Thoracic aorta (tissue), 2 donors: Measurements from ENCODE around the gene SZT2. TPM values are rescaled to one million over a fixed set of nuclear protein-coding genes. Genes with fewer than 3 reads are reported as not detected.
"Not testable (repeated sequence)": the region's sequence is repeated elsewhere in the genome, so short reads cannot be mapped to it uniquely, and the experiment has no call there.

ENCODE experiments used
- ATAC-seq: fragments of 150-250 bp; one replicate; pipeline ENCODE4 v1.8.0; 2017; ENCODE audit warnings: low read depth; ENCODE audit not compliant: insufficient number of reproducible peaks, low FRiP score
- DNase-seq: peaks from one replicate; pipeline ENCODE4 v3.0.0-alpha.2; 2020; ENCODE audit warnings: low spot score
- H3K27ac ChIP-seq, 2 donors: fragments of 200-600 bp; sonication (generic); 1 replicate in 1 of 2; 2 replicates in 1 of 2; pipeline ENCODE4 v1.5.1; 2016; ENCODE audit warnings: mild to moderate bottlenecking in 2 of 2, moderate library complexity in 2 of 2
- H3K27me3 ChIP-seq: fragments of 200-600 bp; sonication (generic); replicated peaks from 2 replicates; pipeline ENCODE4 v1.6.0; 2016; ENCODE audit warnings: mild to moderate bottlenecking; ENCODE audit not compliant: insufficient read depth
- H3K36me3 ChIP-seq: fragments of 200-600 bp; sonication (generic); one replicate; pipeline ENCODE4 v1.5.1; 2016
- H3K4me1 ChIP-seq, 2 donors: fragments of 200-600 bp; sonication (generic); 1 replicate in 1 of 2; 2 replicates in 1 of 2; pipeline versions ENCODE4 v1.5.1 to v1.6.0; 2016; ENCODE audit warnings: low read depth in 2 of 2, mild to moderate bottlenecking in 1 of 2; ENCODE audit not compliant: control insufficient read depth in 1 of 2
- H3K4me3 ChIP-seq: fragments of 200-600 bp; sonication (generic); 2 replicates; pipeline ENCODE4 v1.5.1; 2016; ENCODE audit warnings: mild to moderate bottlenecking
- H3K9me3 ChIP-seq: fragments of 200-600 bp; sonication (generic); 2 replicates; pipeline ENCODE4 v1.5.1; 2016
- total RNA-seq, 2 donors: library from RNA; depleted of rRNA; stranded (reverse); fragments of >200 nt; gene quantifications; one replicate each; pipeline versions ENCODE4 v1.1.0 to v1.2.3, GENCODE V29; 2016
- TF ChIP-seq, protein P1 (sequence below): fragments of 200-600 bp; sonication (generic); IDR thresholded peaks from one replicate; pipeline ENCODE4 v1.5.1; 2019; ENCODE audit warnings: antibody characterized with exemption

SZT2 gene
- total RNA-seq, 2 donors from 2014 or later, result 50.0 to 65.3 TPM

DNA sequence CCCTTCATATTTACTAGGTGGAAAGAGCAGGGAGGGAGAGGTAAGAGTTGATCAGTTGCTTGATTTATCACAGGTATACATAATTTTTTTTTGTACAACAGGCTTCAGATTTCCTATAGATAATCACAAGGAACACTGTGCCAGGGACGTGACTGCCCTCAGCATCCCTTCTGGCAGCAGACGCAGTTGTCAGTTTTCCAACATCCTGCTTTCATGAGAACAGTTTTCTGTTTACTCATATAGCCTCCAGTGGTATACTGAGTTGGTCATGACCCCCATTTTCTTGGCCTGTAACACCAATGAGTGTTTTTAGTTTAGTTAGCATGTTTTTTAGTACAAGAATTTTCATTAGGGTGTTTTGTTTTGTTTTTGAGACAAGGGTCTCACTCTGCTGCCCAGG, 103.1 kb downstream of the SZT2 start:
- no peak for ATAC-seq
- H3K4me3 ChIP-seq, result no peak overlapping the region
- H3K27me3 ChIP-seq, result no peaks in the 10 kb centered on the region
- H3K27ac ChIP-seq, result no peak overlapping the region
- no peak for DNase-seq
- H3K9me3 ChIP-seq, result peaks cover 11% of the 10 kb centered on the region
- H3K36me3 ChIP-seq, result no peaks in the 10 kb centered on the region
- TF ChIP-seq, protein P1, sequence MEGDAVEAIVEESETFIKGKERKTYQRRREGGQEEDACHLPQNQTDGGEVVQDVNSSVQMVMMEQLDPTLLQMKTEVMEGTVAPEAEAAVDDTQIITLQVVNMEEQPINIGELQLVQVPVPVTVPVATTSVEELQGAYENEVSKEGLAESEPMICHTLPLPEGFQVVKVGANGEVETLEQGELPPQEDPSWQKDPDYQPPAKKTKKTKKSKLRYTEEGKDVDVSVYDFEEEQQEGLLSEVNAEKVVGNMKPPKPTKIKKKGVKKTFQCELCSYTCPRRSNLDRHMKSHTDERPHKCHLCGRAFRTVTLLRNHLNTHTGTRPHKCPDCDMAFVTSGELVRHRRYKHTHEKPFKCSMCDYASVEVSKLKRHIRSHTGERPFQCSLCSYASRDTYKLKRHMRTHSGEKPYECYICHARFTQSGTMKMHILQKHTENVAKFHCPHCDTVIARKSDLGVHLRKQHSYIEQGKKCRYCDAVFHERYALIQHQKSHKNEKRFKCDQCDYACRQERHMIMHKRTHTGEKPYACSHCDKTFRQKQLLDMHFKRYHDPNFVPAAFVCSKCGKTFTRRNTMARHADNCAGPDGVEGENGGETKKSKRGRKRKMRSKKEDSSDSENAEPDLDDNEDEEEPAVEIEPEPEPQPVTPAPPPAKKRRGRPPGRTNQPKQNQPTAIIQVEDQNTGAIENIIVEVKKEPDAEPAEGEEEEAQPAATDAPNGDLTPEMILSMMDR, result no peak
- no peaks in the 10 kb centered on the region for H3K4me1 ChIP-seq

DNA sequence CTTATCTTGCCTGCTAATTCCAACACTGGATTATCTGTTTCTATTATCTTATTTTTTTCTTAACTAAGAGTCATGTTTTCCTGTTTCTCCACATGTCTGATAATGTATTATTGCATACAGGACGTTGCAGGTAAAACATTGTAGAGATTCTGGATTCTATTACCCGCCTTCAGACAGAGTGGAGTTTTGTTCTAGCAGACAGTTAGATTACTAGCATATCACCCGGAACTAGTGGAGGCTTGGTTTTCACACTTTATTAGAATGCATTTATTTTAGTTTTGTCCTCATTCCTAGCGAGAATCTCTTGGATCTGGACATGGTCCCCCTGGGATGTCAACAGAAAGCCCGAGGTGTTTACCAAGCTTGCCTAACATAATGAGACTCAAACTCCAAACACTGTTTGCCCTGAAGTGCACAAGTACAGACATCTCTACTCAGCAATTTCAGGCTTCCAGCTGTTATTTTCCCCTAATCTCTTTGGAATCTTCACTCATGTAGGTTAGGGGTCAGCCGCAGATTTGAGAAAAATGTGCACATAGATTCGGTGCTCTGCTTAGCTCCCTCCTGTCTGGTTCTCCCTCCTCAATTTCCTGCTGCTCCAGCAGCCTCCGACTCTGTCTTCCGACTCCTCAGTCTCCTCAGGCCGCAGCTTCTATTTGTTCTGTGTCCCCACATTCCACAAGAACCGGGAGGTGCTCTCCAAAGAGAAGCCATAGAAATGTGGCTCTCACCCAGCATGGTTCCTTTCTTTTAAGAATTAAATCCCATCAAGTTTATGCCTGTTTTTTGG, 104.2 kb downstream of the SZT2 start:
- Histone ChIP-seq H3K9me3 (peaks cover 5% of the 10 kb centered on the region), H3K27ac (no peak overlapping the region), H3K36me3 (no peaks in the 10 kb centered on the region), H3K4me1 (no peaks in the 10 kb centered on the region), H3K4me3 (no peak overlapping the region), H3K27me3 (no peaks in the 10 kb centered on the region)
- DNase-seq (no peak), ATAC-seq (no peak)
- TF ChIP-seq, protein P1, result no peak

DNA sequence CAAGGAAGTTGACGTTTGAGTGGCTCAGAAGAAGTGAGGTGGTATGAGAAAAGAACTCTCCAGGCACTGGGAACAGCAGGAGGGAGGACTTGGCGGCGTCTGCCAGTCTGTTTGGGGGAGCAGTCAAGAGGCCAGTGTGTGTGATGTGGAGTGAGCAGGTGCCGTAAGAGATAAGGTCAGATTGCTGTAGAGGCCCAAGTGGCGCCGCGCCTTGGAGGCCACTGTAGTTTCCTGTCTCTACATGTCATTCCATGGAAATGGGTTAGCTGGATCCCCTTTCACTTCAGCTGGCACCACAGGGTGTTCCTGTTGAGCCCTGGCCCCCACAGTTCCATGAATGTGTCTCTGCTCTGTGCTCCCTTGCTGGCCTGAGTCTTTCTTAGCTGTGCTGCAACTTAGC, 105.5 kb downstream of the SZT2 start:
- no peaks in the 10 kb centered on the region for H3K4me1 ChIP-seq
- no peaks in the 10 kb centered on the region for H3K36me3 ChIP-seq
- peaks cover 4% of the 10 kb centered on the region for H3K9me3 ChIP-seq
- no peak for ATAC-seq
- H3K4me3 ChIP-seq, result no peak overlapping the region
- H3K27me3 ChIP-seq, result no peaks in the 10 kb centered on the region
- no peak for DNase-seq
- H3K27ac ChIP-seq, result no peak overlapping the region
- TF ChIP-seq, protein P1, result no peak

DNA sequence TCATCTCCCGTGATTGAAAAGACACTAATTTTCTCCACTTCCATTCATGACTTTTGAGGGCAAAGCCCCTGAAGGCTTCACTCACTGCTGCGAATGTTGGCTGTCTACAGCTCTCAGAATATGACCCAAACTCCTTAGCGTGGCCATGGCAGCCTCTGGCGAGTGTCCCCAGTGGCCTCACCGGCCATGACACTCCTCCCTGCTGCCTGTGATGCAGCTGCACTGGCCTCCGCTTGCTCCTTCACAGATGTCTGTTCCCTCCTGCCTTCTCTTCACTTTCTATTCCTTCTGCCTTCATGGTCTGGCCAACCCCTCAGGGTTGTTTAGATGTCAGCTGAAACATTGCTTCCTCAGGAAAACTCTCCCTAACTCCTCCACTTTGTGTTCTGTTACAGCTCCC, 110.2 kb downstream of the SZT2 start:
- DNase-seq (no peak), ATAC-seq (no peak)
- Histone ChIP-seq H3K4me3 (no peak overlapping the region), H3K27me3 (no peaks in the 10 kb centered on the region), H3K9me3 (no peaks in the 10 kb centered on the region), H3K4me1 (no peaks in the 10 kb centered on the region), H3K36me3 (no peaks in the 10 kb centered on the region), H3K27ac (no peak overlapping the region)
- TF ChIP-seq, protein P1, result no peak

DNA sequence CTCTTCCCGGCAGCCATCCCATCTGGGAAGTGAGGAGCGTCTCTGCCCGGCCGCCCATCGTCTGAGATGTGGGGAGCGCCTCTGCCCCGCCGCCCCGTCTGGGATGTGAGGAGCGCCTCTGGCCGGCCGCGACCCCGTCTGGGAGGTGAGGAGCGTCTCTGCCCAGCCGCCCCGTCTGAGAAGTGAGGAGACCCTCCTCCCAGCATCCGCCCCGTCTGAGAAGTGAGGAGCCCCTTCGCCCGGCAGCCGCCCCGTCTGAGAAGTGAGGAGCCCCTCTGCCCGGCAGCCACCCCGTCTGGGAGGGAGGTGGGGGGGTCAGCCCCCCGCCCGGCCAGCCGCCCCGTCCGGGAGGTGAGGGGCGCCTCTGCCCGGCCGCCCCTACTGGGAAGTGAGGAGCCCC, 112.1 kb downstream of the SZT2 start:
- not testable (repeated sequence) for H3K9me3 ChIP-seq, H3K27ac ChIP-seq, H3K4me3 ChIP-seq, ATAC-seq, H3K4me1 ChIP-seq, H3K36me3 ChIP-seq, DNase-seq, H3K27me3 ChIP-seq

DNA sequence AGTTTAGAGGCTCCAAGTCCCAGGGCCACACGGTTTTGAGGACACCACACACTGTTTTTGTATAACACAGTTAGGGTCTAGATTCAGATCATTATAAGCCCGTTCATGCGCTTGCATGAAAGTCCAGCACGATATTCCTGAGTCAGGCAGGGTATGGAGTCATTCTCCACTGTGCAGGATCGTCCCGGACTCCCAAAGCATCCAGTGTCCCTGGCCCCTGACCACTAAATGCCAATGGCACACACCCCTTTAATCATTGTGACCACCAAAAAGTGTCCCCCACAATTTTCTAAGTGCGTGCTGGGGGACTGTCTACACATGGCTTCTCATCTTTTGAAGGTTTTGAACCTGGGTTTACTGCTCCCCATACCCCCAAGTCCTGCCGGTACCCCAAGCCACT, 113.8 kb downstream of the SZT2 start:
- no peak overlapping the region for H3K4me3 ChIP-seq
- ATAC-seq (no peak), DNase-seq (no peak)
- H3K9me3 ChIP-seq, result no peaks in the 10 kb centered on the region
- H3K27ac ChIP-seq, result no peak overlapping the region
- no peaks in the 10 kb centered on the region for H3K4me1 ChIP-seq
- TF ChIP-seq, protein P1, result no peak
- no peaks in the 10 kb centered on the region for H3K27me3 ChIP-seq
- no peaks in the 10 kb centered on the region for H3K36me3 ChIP-seq
